IPS-18c (cell line): ENCODE data around the gene SMTNL2.
"Not testable (repeated sequence)": the region's sequence is repeated elsewhere in the genome, so short reads cannot be mapped to it uniquely, and the experiment has no call there.

Experiments
- H3K4me3 ChIP-seq: 2 replicates; pipeline ENCODE4 v1.7.0; 2013; ENCODE audit warnings: low read depth, mild to moderate bottlenecking, low read length, moderate library complexity; ENCODE audit not compliant: insufficient read depth
- H3K9me3 ChIP-seq: one replicate; pipeline ENCODE4 v1.6.1; 2013; ENCODE audit warnings: mild to moderate bottlenecking, low read length, moderate library complexity; ENCODE audit not compliant: control insufficient read depth, insufficient read depth

The SMTNL2 gene

GRCh38 chr17:4574448-4575045 lies 9.8 kb upstream of the SMTNL2 start:
- no peaks in the 10 kb centered on the region for H3K9me3 ChIP-seq

GRCh38 chr17:4576161-4576558 lies 8.2 kb upstream of the SMTNL2 start:
- no peak overlapping the region for H3K4me3 ChIP-seq

More at GRCh38 chr17:4574448-4575045, 9.8 kb upstream of the SMTNL2 start:
- H3K4me3 ChIP-seq, result no peak overlapping the region

GRCh38 chr17:4576729-4577322 lies 7.5 kb upstream of the SMTNL2 start:
- no peaks in the 10 kb centered on the region for H3K9me3 ChIP-seq
- peak overlapping the region; percentile 20; the same call in 1 of the 2 replicates for H3K4me3 ChIP-seq

More at GRCh38 chr17:4576161-4576558, 8.2 kb upstream of the SMTNL2 start:
- no peaks in the 10 kb centered on the region for H3K9me3 ChIP-seq

- H3K4me3 ChIP-seq, result no peak overlapping the region; the same call in 1 of the 2 replicates
- H3K9me3 ChIP-seq, result no peaks in the 10 kb centered on the region
These were observed 6.8 kb upstream of the SMTNL2 start for GRCh38 chr17:4577386-4577993.

- not testable (repeated sequence) for H3K4me3 ChIP-seq, H3K9me3 ChIP-seq
These were observed 6.0 kb upstream of the SMTNL2 start for GRCh38 chr17:4578349-4578748.

- no peak overlapping the region for H3K4me3 ChIP-seq
- H3K9me3 ChIP-seq, result no peaks in the 10 kb centered on the region
These were observed 4.7 kb upstream of the SMTNL2 start for GRCh38 chr17:4579678-4580077.

- H3K4me3 ChIP-seq, result no peak overlapping the region
- no peaks in the 10 kb centered on the region for H3K9me3 ChIP-seq
These were observed 4.0 kb upstream of the SMTNL2 start for GRCh38 chr17:4580291-4580690.

- H3K4me3 ChIP-seq, result no peak overlapping the region
- no peaks in the 10 kb centered on the region for H3K9me3 ChIP-seq
These were observed 2.2 kb upstream of the SMTNL2 start for GRCh38 chr17:4582101-4582501.

- Histone ChIP-seq H3K4me3 (no peak overlapping the region), H3K9me3 (no peaks in the 10 kb centered on the region)
These were observed 1.6 kb upstream of the SMTNL2 start for GRCh38 chr17:4582691-4583090.

GRCh38 chr17:4583206-4583605 lies 1.1 kb upstream of the SMTNL2 start:
- 0 out of 2 replicates have a peak overlapping the region, but pooled peaks have one; percentile 66 for H3K4me3 ChIP-seq

GRCh38 chr17:4583782-4584100 lies 588 bp upstream of the SMTNL2 start:
- Histone ChIP-seq H3K4me3 (peak overlapping the region; percentile 66), H3K9me3 (no peaks in the 10 kb centered on the region)

More at GRCh38 chr17:4583206-4583605, 1.1 kb upstream of the SMTNL2 start:
- H3K9me3 ChIP-seq, result no peaks in the 10 kb centered on the region

- peak overlapping the region; percentile 66 for H3K4me3 ChIP-seq
- H3K9me3 ChIP-seq, result no peaks in the 10 kb centered on the region
These were observed 748 bp downstream of the SMTNL2 start for GRCh38 chr17:4584917-4585637.

- Histone ChIP-seq H3K4me3 (no peak overlapping the region; the same call in 1 of the 2 replicates), H3K9me3 (no peaks in the 10 kb centered on the region)
These were observed 1.3 kb downstream of the SMTNL2 start for GRCh38 chr17:4585638-4585994.

GRCh38 chr17:4586043-4586442 lies 1.7 kb downstream of the SMTNL2 start:
- Histone ChIP-seq H3K4me3 (no peak overlapping the region), H3K9me3 (no peaks in the 10 kb centered on the region)

- Histone ChIP-seq H3K4me3 (no peak overlapping the region), H3K9me3 (no peaks in the 10 kb centered on the region)
These were observed 2.9 kb downstream of the SMTNL2 start for GRCh38 chr17:4587195-4587594.

- Histone ChIP-seq H3K9me3 (no peaks in the 10 kb centered on the region), H3K4me3 (no peak overlapping the region)
These were observed 3.5 kb downstream of the SMTNL2 start for GRCh38 chr17:4587803-4588202.

- no peaks in the 10 kb centered on the region for H3K9me3 ChIP-seq
- H3K4me3 ChIP-seq, result no peak overlapping the region
These were observed 4.1 kb downstream of the SMTNL2 start for GRCh38 chr17:4588391-4588790.
